ENCODE data around the gene AHNAK. TPM values are rescaled to one million over a fixed set of nuclear protein-coding genes. Genes with fewer than 3 reads are reported as not detected.
"Not testable (repeated sequence)": the region's sequence is repeated elsewhere in the genome, so short reads cannot be mapped to it uniquely, and the experiment has no call there.

The AHNAK gene
- polyA plus RNA-seq, 4 donors: 189 to 439 (median 222) TPM

DNA sequence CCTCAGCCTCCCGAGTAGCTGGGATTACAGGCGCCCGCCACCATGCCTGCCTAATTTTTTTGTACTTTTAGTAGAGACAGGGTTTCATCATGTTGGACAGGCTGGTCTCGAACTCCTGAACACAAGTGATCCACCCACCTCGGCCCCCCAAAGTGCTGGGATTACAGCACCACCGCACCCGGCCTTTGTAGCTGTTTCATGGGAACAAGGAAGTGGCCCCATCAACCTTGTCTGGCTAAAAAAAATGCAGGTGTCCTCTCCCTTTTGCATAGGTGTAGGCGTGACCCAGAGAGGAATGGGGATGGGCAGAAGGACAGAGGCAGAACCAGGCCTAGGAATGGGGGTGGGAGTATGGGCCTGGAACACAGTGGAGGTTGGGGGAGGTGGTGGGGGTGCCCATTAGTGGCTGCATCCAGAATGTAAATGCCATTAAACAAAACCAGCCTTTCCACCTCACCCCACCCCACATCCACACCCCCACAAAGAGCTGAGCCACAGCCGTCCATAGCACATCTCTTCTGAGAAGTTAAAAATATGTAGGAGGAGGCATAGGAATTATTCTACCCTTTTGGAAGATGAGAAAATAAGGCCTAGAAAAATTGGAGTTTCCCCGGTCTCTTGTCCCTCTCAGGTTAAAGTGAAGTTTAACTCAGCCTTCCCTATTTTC, 150.6 kb downstream of the AHNAK start:
- no peak for DNase-seq (ENCODE audit: low read depth in 4 of 4, low spot score in 3 of 4)

DNA sequence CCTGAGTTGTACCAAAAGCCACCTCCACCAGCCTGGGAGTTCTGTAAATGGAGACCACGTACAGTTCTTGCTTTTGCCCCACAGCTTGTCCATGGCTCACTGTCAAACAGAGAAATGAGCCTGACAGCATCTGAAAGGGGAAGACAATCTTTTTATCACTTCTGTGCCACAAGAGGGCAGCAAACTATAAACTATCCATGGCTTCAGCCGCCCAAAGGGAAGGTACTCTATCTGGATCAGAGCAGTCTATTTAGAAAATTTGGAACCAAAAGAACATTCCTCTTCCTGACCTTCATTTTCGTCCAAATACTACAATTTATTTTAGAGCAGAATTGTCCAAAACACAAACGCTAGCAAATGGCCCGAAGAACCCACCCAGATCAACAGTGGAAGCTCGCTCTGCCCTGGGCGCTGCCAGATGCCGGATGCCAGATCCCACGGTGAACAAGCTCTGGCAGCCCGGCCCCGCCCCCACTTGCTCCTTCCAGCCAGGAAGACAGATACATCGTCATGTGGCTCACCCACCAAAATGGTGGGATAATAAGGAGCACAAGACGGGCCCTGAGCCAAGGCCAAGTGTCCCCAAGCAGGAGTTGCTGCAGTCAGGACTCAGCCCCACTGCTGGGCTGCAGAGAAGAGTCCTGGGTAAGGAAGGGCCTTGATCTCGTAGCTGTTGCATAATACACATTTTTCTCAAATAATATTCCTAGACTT, 151.6 kb downstream of the AHNAK start:
- DNase-seq (ENCODE audit: low read depth in 4 of 4, low spot score in 3 of 4): peak; percentile 70 to 73 (median 72)

DNA sequence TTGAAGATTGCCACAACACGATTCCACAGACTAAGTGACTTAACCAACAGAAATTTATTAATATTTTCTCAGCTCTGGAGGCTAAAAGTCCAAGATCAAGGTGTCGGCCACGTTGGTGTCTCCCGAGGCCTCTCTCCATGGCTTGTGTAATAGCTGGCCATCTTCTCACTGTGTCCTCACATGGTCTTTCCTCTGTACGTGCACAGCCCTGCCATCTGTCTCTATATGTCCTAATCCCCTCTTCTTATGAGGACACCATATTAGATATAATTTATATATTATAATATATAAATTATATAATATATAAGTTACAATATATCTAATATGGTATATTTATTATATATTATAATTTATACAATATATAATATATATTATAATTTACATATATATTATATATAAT, 152.9 kb downstream of the AHNAK start:
- DNase-seq (ENCODE audit: low read depth in 4 of 4, low spot score in 3 of 4): no peak

DNA sequence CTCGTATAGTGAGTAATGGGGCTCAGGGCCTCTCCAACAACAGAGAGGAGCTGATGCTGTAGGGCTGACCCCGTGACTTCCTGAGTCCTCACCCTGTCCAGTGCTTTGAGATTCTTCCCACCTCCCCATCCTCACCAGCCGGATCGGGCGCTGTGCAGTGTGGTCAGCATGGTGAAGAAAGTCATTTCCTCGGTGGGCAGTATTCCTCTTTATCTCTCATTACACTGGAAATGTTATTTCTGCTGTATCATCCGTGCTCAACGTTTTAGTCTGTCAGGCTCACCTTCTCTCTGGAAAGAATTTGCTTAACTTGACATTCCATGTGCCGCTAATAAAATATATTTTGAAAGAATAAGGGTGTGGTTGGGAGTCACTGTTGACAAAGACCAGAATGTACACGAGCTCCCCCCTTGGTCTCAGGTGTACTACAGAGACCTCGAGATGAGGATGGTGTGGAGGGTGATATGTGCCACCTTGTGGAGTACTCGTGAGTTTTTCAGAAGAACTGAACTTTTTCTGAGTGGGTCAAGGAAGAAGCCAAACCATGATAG, 153.5 kb downstream of the AHNAK start:
- no peak for DNase-seq (ENCODE audit: low read depth in 4 of 4, low spot score in 3 of 4)

DNA sequence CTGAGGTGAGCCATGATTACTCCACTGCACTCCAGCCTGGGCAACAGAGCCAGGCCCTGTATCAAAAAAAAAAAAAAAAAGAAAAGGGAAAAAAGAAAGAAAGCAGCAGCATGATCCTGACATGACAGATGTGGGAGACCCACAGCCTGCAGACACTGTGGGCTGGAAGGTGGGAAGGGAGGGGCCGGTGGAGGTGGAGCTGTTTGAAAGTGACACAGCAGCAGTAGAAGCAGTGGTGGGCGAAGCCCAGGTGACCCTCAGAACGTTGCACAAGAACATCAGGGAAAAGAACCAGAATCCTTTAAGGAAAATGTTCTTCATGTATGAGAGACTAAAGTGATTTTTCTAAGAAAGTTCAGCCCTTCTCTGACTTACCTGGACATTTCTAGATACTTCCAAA, 154.1 kb downstream of the AHNAK start:
- DNase-seq (ENCODE audit: low read depth in 4 of 4, low spot score in 3 of 4): no peak

DNA sequence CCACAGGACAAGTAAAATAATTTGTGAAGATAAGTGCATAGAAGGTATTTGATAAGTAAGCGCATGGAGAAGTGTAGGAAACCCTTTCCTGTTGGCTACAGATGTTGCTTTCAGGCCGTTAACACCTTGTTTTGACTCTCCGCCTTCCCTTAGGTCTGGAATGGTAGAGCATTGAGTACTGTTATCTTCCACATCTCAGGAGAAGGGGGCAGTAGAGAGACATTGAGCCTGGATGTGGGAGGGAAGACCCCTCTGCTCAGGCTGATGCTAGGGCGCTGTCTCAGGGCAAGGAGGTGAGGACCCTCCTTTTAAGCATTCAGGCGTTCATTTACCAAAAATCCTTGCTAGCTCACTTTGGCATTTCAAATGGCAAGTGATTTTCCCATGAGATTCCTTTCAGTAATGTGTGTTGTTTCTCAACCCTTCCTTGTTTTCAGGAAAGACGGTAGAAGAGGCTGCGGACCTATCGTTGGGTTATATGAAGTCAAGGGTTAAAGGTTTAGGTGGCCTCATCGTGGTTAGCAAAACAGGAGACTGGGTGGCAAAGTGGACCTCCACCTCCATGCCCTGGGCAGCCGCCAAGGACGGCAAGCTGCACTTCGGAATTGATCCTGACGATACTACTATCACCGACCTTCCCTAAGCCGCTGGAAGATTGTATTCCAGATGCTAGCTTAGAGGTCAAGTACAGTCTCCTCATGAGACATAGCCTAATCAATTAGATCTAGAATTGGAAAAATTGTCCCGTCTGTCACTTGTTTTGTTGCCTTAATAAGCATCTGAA, 154.8 kb downstream of the AHNAK start:
- no peak for DNase-seq (ENCODE audit: low read depth in 4 of 4, low spot score in 3 of 4)

DNA sequence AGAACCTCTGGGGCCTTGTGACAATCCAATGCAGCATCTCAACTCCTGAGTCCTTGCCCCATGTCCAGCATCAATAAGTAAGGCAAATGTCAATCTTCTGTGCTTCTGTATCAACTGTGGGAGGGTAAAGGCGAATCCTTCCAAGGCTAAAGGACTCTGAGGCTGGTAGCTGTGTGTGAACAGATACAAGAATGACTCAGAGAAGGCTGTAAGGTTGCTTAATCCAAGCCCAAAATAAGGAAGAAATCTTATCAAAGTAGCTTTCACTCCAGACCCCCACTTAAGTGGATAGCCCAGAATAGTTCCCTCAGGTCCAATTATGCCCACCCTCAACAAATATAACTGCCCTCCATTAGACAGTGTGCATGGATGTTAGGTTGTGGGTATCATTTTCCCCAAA, 155.9 kb downstream of the AHNAK start:
- no peak for DNase-seq (ENCODE audit: low read depth in 4 of 4, low spot score in 3 of 4)

DNA sequence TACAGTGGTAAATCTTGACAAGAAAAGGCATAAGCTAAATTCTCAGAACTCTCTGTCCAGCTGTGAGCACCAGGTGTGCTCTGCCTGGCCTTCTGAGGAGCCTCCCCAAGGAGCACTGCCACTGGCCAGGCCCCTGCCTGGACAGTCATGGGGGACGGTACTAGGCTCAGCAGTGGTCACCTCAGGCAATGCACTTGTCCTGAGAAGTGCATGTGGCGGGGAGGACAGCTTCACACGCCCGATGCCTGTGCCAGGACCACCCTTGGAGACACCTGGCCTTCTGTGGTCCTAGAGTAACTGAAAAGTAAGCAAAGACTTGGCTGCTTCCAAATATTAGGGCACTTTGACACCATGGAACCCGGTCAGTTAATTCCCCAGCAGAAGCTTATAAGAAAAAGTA, 156.4 kb downstream of the AHNAK start:
- no peak for DNase-seq (ENCODE audit: low read depth in 4 of 4, low spot score in 3 of 4)

DNA sequence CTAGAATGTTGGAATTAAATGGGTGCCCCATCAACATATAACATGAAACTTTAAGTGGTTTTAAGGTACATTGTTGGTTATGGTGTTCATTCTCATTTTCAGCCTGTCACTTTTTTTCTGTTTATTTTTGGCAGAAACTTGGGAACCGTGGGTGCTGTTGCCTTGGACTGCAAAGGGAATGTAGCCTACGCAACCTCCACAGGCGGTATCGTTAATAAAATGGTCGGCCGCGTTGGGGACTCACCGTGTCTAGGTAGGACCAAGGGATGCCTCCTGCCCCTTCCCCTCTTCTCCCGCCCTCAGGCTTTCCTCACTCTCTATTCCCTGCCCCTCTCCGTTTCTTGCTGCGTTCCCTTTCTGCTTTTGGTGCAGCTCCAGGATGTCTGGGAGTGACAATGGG, 157.6 kb downstream of the AHNAK start:
- DNase-seq (ENCODE audit: low read depth in 4 of 4, low spot score in 3 of 4): no peak

DNA sequence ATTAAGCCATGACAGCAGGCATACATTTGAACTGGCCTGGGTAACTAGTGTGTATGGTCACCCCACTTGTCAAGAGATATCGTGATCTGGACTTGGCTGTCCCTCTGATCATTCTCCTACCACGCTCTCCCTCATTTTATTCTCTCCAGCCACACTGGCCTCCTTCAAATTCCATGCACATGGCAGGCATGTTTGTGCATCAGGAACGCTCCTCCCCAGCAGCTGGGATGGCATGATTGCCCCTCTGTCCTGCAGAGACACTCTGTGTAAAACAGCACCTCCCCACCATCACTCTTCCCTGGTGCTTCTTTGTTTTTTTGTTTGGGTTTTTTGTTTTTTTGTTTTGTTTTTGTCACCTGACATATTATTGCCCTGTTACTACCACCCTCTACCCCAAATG, 159.2 kb downstream of the AHNAK start:
- no peak for DNase-seq (ENCODE audit: low read depth in 4 of 4, low spot score in 3 of 4)

DNA sequence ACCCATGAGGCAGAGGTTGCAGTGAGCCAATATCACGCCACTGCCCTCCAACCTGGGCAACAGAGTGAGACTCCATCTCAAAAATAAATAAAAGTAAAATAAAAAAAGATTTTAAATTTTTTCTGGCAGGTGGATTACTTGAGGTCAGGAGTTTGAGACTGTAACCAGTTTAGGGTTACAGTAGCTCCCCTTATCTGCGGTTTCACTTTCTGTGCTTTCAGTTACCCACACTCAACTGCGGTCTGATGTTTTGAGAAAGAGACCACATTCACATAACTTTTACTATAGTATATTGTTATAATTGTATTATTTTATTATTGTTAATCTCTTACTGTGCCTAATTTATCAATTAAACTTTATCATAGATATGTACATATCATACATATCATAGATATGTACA, 160.5 kb downstream of the AHNAK start:
- DNase-seq (ENCODE audit: low read depth in 4 of 4, low spot score in 3 of 4): not testable (repeated sequence)

DNA sequence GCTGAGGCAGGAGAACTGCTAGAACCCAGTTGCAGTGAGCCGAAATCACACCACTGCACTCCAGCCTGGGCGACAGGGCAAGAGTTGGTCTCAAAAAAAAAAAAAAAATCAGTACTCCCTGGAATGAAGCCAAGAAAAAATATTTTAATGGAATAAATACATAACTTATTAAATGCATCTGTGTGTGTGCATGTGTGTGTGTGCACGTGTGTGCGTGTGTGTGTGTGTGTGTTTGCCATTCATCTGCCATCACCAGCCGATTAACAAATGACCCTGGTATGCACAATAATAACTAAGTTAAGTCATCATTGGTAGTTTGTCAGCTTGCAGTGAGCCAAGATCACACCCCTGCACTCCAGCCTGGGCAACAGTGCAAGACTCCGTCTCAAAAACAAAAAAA, 162.8 kb downstream of the AHNAK start:
- DNase-seq (ENCODE audit: low read depth in 4 of 4, low spot score in 3 of 4): no peak

Other genes starting within 250 kb of the AHNAK start
- gene SCGB1D4, start 247.7 kb downstream of the AHNAK start, polyA plus RNA-seq (ENCODE audit: insufficient read length in 4 of 4): not detected
- gene ASRGL1, start 209.4 kb downstream of the AHNAK start, polyA plus RNA-seq (ENCODE audit: insufficient read length in 4 of 4): 10 to 100 TPM in 3 of 4 donors, 1 to 10 TPM in 1; 5.2 to 63.3 (median 52.2) TPM
- gene SCGB1A1, start 127.8 kb downstream of the AHNAK start, polyA plus RNA-seq (ENCODE audit: insufficient read length in 4 of 4): not detected
- 1,000 to 10,000 TPM; 1,909 to 2,321 (median 2,191) TPM for gene EEF1G, start 27.1 kb upstream of the AHNAK start, polyA plus RNA-seq (ENCODE audit: insufficient read length in 4 of 4)
- gene TUT1, start 44.7 kb upstream of the AHNAK start, polyA plus RNA-seq (ENCODE audit: insufficient read length in 4 of 4): 10 to 100 TPM; 18.7 to 25.0 (median 21.1) TPM
- 100 to 1,000 TPM in 1 of 4 donors, 10 to 100 TPM in 3; 83.7 to 106 (median 94.6) TPM for gene MTA2, start 55.1 kb upstream of the AHNAK start, polyA plus RNA-seq (ENCODE audit: insufficient read length in 4 of 4)
- 10 to 100 TPM; 31.8 to 42.3 (median 38.6) TPM for gene EML3, start 66.0 kb upstream of the AHNAK start, polyA plus RNA-seq (ENCODE audit: insufficient read length in 4 of 4)
- gene ROM1, start 66.5 kb upstream of the AHNAK start, polyA plus RNA-seq (ENCODE audit: insufficient read length in 4 of 4): 1 to 10 TPM; 3.1 to 6.9 (median 3.6) TPM
- 10 to 100 TPM; 27.2 to 49.9 (median 29.8) TPM for gene B3GAT3, start 75.2 kb upstream of the AHNAK start, polyA plus RNA-seq (ENCODE audit: insufficient read length in 4 of 4)
- 100 to 1,000 TPM; 363 to 404 (median 379) TPM for gene GANAB, start 99.8 kb upstream of the AHNAK start, polyA plus RNA-seq (ENCODE audit: insufficient read length in 4 of 4)
- 10 to 100 TPM; 15.7 to 21.6 (median 18.1) TPM for gene INTS5, start 106.5 kb upstream of the AHNAK start, polyA plus RNA-seq (ENCODE audit: insufficient read length in 4 of 4)
- gene C11orf98, start 118.4 kb upstream of the AHNAK start, polyA plus RNA-seq (ENCODE audit: insufficient read length in 4 of 4): 10 to 100 TPM; 44.7 to 64.6 (median 53.5) TPM
- gene CSKMT, start 118.5 kb upstream of the AHNAK start, polyA plus RNA-seq (ENCODE audit: insufficient read length in 4 of 4): 1 to 10 TPM; 4.4 to 6.6 (median 6.0) TPM
- 10 to 100 TPM in 1 of 4 donors, 1 to 10 TPM in 3; 6.0 to 12.6 (median 7.6) TPM for gene UQCC3, start 124.9 kb upstream of the AHNAK start, polyA plus RNA-seq (ENCODE audit: insufficient read length in 4 of 4)
- 1 to 10 TPM; 5.6 to 8.5 (median 6.1) TPM for gene LBHD1, start 125.5 kb upstream of the AHNAK start, polyA plus RNA-seq (ENCODE audit: insufficient read length in 4 of 4)
- gene UBXN1, start 132.3 kb upstream of the AHNAK start, polyA plus RNA-seq (ENCODE audit: insufficient read length in 4 of 4): 100 to 1,000 TPM; 109 to 166 (median 156) TPM
- gene LRRN4CL, start 142.7 kb upstream of the AHNAK start, polyA plus RNA-seq (ENCODE audit: insufficient read length in 4 of 4): 1 to 10 TPM in 3 of 4 donors, under 1 TPM in 1; 0.92 to 9.5 (median 1.4) TPM
- gene BSCL2, start 160.6 kb upstream of the AHNAK start, polyA plus RNA-seq (ENCODE audit: insufficient read length in 4 of 4): 10 to 100 TPM; 48.7 to 71.0 (median 56.2) TPM
- 1 to 10 TPM; 1.5 to 2.4 (median 1.9) TPM for gene GNG3, start 160.9 kb upstream of the AHNAK start, polyA plus RNA-seq (ENCODE audit: insufficient read length in 4 of 4)
- gene HNRNPUL2, start 180.7 kb upstream of the AHNAK start, polyA plus RNA-seq (ENCODE audit: insufficient read length in 4 of 4): 10 to 100 TPM; 71.1 to 91.1 (median 84.8) TPM
- gene TTC9C, start 181.7 kb upstream of the AHNAK start, polyA plus RNA-seq (ENCODE audit: insufficient read length in 4 of 4): 10 to 100 TPM; 38.8 to 46.5 (median 44.0) TPM
- gene ZBTB3, start 207.4 kb upstream of the AHNAK start, polyA plus RNA-seq (ENCODE audit: insufficient read length in 4 of 4): 1 to 10 TPM; 3.9 to 8.9 (median 7.6) TPM
- gene POLR2G, start 214.8 kb upstream of the AHNAK start, polyA plus RNA-seq (ENCODE audit: insufficient read length in 4 of 4): 100 to 1,000 TPM; 102 to 155 (median 145) TPM
- gene TAF6L, start 224.6 kb upstream of the AHNAK start, polyA plus RNA-seq (ENCODE audit: insufficient read length in 4 of 4): 10 to 100 TPM; 19.8 to 43.2 (median 26.6) TPM
- gene TMEM179B, start 240.6 kb upstream of the AHNAK start, polyA plus RNA-seq (ENCODE audit: insufficient read length in 4 of 4): 10 to 100 TPM; 38.8 to 68.4 (median 63.9) TPM
- gene TMEM223, start 245.2 kb upstream of the AHNAK start, polyA plus RNA-seq (ENCODE audit: insufficient read length in 4 of 4): 10 to 100 TPM; 19.4 to 31.0 (median 23.3) TPM